ENCODE data around the gene HES5.

The HES5 gene

GRCh38 chr1:2530513-2531361, 674 bp upstream of the HES5 start:
- DNase-seq (ENCODE audit: low spot score), result no peak

GRCh38 chr1:2528966-2529783, 888 bp downstream of the HES5 start:
- DNase-seq (ENCODE audit: low spot score), result no peak

GRCh38 chr1:2528611-2528965, 1.5 kb downstream of the HES5 start:
- DNase-seq (ENCODE audit: low spot score), result no peak

GRCh38 chr1:2528016-2528415, 2.0 kb downstream of the HES5 start:
- no peak for DNase-seq (ENCODE audit: low spot score)

- DNase-seq (ENCODE audit: low spot score), result no peak
Observed at GRCh38 chr1:2527556-2527860, 2.6 kb downstream of the HES5 start.

GRCh38 chr1:2526824-2527555, 3.1 kb downstream of the HES5 start:
- DNase-seq (ENCODE audit: low spot score), result peak; percentile 71

- peak; percentile 96 for DNase-seq (ENCODE audit: low spot score)
Observed at GRCh38 chr1:2525920-2526823, 3.9 kb downstream of the HES5 start, which contains the start of gene PANK4. PANK4 (minus strand) TSS chr1:2526596; CDS start chr1:2526587, 9 bp downstream.

GRCh38 chr1:2525572-2525919, 4.5 kb downstream of the HES5 start:
- no peak for DNase-seq (ENCODE audit: low spot score)

GRCh38 chr1:2523891-2524609, 6.0 kb downstream of the HES5 start:
- DNase-seq (ENCODE audit: low spot score), result no peak

GRCh38 chr1:2523191-2523890, 6.7 kb downstream of the HES5 start:
- no peak for DNase-seq (ENCODE audit: low spot score)

GRCh38 chr1:2522230-2522629, 7.8 kb downstream of the HES5 start:
- no peak for DNase-seq (ENCODE audit: low spot score)

GRCh38 chr1:2520806-2521205, 9.3 kb downstream of the HES5 start:
- DNase-seq (ENCODE audit: low spot score), result no peak

GRCh38 chr1:2520206-2520605, 9.9 kb downstream of the HES5 start:
- no peak for DNase-seq (ENCODE audit: low spot score)

GRCh38 chr1:2519729-2520128, 10.3 kb downstream of the HES5 start:
- no peak for DNase-seq (ENCODE audit: low spot score)

- DNase-seq (ENCODE audit: low spot score), result no peak
Observed at GRCh38 chr1:2519029-2519685, 10.9 kb downstream of the HES5 start.

GRCh38 chr1:2518528-2518927, 11.5 kb downstream of the HES5 start:
- DNase-seq (ENCODE audit: low spot score), result no peak

- no peak for DNase-seq (ENCODE audit: low spot score)
Observed at GRCh38 chr1:2517966-2518365, 12.1 kb downstream of the HES5 start.

GRCh38 chr1:2516946-2517345, 13.1 kb downstream of the HES5 start:
- DNase-seq (ENCODE audit: low spot score), result no peak

GRCh38 chr1:2516124-2516523, 13.9 kb downstream of the HES5 start:
- DNase-seq (ENCODE audit: low spot score), result no peak

GRCh38 chr1:2515763-2516080, 14.3 kb downstream of the HES5 start:
- no peak for DNase-seq (ENCODE audit: low spot score)

Data from ecto neural progenitor cell (in vitro differentiated cells).